Ovary (tissue), 3 donors: ENCODE data around the gene BBS12.

ENCODE experiments used
- CTCF ChIP-seq, 3 donors: fragments of 450-650 bp in 2 of 3; fragments of 200-600 bp in 1 of 3; IDR thresholded peaks; one replicate each; pipeline versions ENCODE4 v1.5.1 to v1.8.0; 2016 to 2022; ENCODE audit warnings: antibody characterized with exemption in 3 of 3, mild to moderate bottlenecking in 1 of 3
- POLR2A ChIP-seq: fragments of 450-650 bp; IDR thresholded peaks from one replicate; pipeline ENCODE4 v1.6.1; 2017; ENCODE audit warnings: antibody characterized with exemption, mild to moderate bottlenecking, moderate library complexity
- donor health status: DM: no; HTN: no; CAD: no.

- TF ChIP-seq POLR2A (no peak), CTCF (IDR thresholded peaks at IDR 0.05) (no peak)
Measured at GRCh38 chr4:122703868-122704267, 28.6 kb upstream of the BBS12 start.
